ENCODE results near the gene PPDPF.

DNA sequence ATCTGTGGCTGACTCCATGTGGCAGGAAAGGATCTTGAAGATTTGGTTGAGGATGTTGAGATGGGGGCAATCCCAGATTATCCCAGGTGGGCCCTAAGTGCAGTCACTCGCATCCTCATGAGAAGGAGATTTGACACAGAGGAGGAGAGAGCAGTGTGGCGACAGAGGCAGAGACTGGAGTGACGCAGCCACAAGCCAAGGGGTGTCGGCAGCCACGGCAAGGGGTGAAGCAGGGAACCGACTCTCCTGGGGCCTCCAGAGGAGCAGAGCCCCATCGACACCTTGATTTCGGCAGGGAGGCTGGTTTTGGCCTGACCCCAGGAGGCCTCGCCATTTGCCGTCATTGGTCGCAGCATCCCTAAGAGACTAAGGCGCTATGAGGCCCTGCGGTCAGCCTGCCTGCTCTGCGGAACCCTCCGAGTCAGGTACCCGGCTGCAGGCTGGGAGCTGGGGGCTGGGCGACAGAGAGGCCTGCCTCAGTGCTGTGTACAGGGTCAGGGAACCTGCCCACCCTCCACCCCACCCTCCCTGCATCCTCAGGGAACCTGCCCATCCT lies 34.2 kb upstream of the PPDPF start:
- TF ChIP-seq, protein P1, sequence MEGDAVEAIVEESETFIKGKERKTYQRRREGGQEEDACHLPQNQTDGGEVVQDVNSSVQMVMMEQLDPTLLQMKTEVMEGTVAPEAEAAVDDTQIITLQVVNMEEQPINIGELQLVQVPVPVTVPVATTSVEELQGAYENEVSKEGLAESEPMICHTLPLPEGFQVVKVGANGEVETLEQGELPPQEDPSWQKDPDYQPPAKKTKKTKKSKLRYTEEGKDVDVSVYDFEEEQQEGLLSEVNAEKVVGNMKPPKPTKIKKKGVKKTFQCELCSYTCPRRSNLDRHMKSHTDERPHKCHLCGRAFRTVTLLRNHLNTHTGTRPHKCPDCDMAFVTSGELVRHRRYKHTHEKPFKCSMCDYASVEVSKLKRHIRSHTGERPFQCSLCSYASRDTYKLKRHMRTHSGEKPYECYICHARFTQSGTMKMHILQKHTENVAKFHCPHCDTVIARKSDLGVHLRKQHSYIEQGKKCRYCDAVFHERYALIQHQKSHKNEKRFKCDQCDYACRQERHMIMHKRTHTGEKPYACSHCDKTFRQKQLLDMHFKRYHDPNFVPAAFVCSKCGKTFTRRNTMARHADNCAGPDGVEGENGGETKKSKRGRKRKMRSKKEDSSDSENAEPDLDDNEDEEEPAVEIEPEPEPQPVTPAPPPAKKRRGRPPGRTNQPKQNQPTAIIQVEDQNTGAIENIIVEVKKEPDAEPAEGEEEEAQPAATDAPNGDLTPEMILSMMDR (IDR thresholded peaks at IDR 0.05) = no peak
- no peak for TF ChIP-seq POLR2A (IDR thresholded peaks at IDR 0.05)
